Type B pancreatic cell (in vitro differentiated cells): ENCODE data around the gene MYCBP2. TPM values are rescaled to one million over a fixed set of nuclear protein-coding genes. Genes with fewer than 3 reads are reported as not detected.

ENCODE experiments used
- DNase-seq: peaks from one replicate; pipeline ENCODE4 v3.0.0; 2021; ENCODE audit warnings: mixed read lengths; ENCODE audit not compliant: unreplicated experiment; ENCODE audit errors: extremely low spot score
- H3K27ac Mint-ChIP-seq: 2 replicates; pipeline ENCODE4 v1.8.0; 2021; ENCODE audit warnings: mild to moderate bottlenecking, mixed read lengths
- H3K27me3 Mint-ChIP-seq: 2 replicates; pipeline ENCODE4 v1.8.0; 2021; ENCODE audit warnings: mixed read lengths
- H3K36me3 Mint-ChIP-seq: 2 replicates; pipeline ENCODE4 v1.8.0; 2021; ENCODE audit warnings: mixed read lengths
- H3K4me1 Mint-ChIP-seq: one replicate; pipeline ENCODE4 v1.8.0; 2021; ENCODE audit warnings: mixed read lengths; ENCODE audit not compliant: unreplicated experiment
- H3K4me3 Mint-ChIP-seq: 2 replicates; pipeline ENCODE4 v1.8.0; 2021; ENCODE audit warnings: mild to moderate bottlenecking, mixed read lengths
- H3K9me3 Mint-ChIP-seq: 2 replicates; pipeline ENCODE4 v1.8.0; 2021; ENCODE audit warnings: mixed read lengths
- total RNA-seq: library from RNA; stranded (reverse); gene quantifications from 2 replicates; pipeline ENCODE4 v1.2.1, GENCODE V29; 2021; ENCODE audit warnings: low replicate concordance
- TF ChIP-seq, protein P1 (sequence below): fragments of 200-600 bp; sonication (generic); conservative IDR thresholded peaks from 2 replicates; pipeline ENCODE4 v1.5.0; 2021; ENCODE audit warnings: antibody characterized with exemption, mild to moderate bottlenecking

Gene MYCBP2
- total RNA-seq, 1 donor from 2014 or later, result 71.7 TPM

DNA sequence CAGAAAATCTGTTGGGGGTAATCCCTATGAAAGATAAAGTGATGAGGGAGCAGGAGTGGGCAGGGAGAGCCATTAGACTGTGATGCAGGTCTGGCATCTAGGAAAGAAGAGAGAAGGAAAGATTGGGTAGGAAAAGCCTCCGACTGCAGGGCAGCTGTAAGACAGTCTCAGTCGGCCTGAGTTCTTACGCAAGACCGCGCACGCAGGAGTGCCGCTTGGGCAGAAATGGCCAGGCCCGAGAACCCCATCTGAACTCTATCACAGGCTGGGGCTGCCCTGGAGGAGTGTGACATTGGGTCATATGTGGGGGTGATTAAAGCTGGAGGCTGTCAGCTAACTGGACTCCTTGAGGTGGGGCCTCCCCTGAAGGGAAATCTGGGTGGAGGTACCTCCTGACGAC, 286.1 kb downstream of the MYCBP2 start:
- no peaks in the 10 kb centered on the region for H3K9me3 Mint-ChIP-seq
- no peak for DNase-seq
- H3K36me3 Mint-ChIP-seq, result peaks cover 9% of the 10 kb centered on the region
- H3K4me1 Mint-ChIP-seq, result peaks cover 14% of the 10 kb centered on the region
- no peak overlapping the region for H3K4me3 Mint-ChIP-seq
- no peaks in the 10 kb centered on the region for H3K27me3 Mint-ChIP-seq
- no peak overlapping the region for H3K27ac Mint-ChIP-seq
- TF ChIP-seq, protein P1, sequence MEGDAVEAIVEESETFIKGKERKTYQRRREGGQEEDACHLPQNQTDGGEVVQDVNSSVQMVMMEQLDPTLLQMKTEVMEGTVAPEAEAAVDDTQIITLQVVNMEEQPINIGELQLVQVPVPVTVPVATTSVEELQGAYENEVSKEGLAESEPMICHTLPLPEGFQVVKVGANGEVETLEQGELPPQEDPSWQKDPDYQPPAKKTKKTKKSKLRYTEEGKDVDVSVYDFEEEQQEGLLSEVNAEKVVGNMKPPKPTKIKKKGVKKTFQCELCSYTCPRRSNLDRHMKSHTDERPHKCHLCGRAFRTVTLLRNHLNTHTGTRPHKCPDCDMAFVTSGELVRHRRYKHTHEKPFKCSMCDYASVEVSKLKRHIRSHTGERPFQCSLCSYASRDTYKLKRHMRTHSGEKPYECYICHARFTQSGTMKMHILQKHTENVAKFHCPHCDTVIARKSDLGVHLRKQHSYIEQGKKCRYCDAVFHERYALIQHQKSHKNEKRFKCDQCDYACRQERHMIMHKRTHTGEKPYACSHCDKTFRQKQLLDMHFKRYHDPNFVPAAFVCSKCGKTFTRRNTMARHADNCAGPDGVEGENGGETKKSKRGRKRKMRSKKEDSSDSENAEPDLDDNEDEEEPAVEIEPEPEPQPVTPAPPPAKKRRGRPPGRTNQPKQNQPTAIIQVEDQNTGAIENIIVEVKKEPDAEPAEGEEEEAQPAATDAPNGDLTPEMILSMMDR, result no peak

DNA sequence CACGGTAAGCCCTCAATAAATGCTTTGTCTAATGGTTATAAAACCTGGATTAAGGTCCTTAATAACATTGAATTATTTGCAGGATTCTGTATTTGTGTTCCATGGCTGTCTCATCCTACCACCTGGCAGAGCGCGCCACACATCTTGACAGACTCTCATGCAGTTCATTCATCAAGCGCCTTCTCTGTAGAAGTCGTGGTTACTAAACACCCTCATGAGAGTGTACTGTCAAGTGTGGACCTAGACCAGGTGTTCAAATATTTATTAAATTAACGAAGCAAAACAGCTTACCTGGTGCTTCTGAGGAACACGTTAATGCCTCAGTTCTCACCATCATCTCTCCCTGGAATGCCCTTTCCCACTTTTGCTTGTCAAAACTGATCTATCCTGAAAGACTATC, 286.8 kb downstream of the MYCBP2 start:
- H3K4me3 Mint-ChIP-seq, result no peak overlapping the region

DNA sequence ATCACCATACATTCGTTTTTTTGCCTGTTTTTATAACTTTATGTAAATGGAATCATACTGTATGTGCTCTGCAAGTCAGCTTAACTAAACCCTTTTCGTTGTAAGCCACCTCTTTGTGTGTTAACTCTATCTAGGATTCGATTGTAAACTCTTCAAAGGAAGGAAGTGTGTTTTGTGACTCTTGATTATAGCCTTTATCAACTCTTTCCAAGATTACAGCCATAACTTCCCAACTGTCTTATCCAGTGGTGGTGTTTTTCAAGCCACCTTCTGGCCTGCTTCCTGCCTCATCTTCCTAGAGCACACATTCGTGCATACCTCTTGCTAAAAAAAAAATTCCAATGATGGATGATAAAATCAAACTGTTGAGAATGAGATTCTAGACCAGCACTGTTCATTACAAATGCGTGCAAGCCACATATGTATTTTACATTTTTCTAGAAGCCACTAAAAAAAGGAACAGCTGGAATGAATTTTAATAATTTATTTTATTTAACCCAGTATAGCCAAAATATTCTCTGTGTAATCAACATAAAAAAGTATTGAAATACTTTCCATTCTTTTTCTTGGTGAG, 287.9 kb downstream of the MYCBP2 start:
- no peak for DNase-seq
- H3K4me3 Mint-ChIP-seq, result no peak overlapping the region
- no peaks in the 10 kb centered on the region for H3K27me3 Mint-ChIP-seq
- H3K27ac Mint-ChIP-seq, result no peak overlapping the region
- H3K4me1 Mint-ChIP-seq, result peaks cover 14% of the 10 kb centered on the region
- H3K36me3 Mint-ChIP-seq, result peaks cover 9% of the 10 kb centered on the region
- TF ChIP-seq, protein P1, result no peak
- no peaks in the 10 kb centered on the region for H3K9me3 Mint-ChIP-seq

More for the DNA sequence above, 286.8 kb downstream of the MYCBP2 start:
- no peak overlapping the region for H3K27ac Mint-ChIP-seq
- H3K9me3 Mint-ChIP-seq, result no peaks in the 10 kb centered on the region
- H3K4me1 Mint-ChIP-seq, result peaks cover 14% of the 10 kb centered on the region
- TF ChIP-seq, protein P1, result no peak
- DNase-seq, result no peak
- no peaks in the 10 kb centered on the region for H3K27me3 Mint-ChIP-seq
- peaks cover 9% of the 10 kb centered on the region for H3K36me3 Mint-ChIP-seq

DNA sequence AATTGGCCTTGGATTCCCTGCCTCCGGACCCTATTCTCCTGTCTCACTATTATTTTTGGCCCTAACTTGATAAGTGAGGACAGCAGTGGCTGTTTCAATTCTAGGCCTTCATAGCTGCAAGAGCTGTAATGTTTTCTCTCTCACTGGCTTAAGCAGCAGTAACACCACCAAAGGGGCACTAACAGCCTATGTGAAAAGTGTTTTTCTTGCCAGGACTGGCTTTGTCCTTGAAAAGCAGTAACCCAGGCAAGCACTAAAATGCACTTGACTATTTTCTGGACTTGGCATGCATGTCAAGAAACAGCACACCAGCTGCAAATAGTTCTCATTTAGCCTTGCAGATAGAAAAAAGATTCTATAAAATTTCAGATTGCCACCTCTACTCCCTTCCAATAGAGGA, 290.6 kb downstream of the MYCBP2 start:
- TF ChIP-seq, protein P1, result no peak
- H3K4me3 Mint-ChIP-seq, result no peak overlapping the region
- H3K27ac Mint-ChIP-seq, result no peak overlapping the region
- no peaks in the 10 kb centered on the region for H3K36me3 Mint-ChIP-seq
- no peaks in the 10 kb centered on the region for H3K9me3 Mint-ChIP-seq
- peaks cover 5% of the 10 kb centered on the region for H3K4me1 Mint-ChIP-seq
- no peaks in the 10 kb centered on the region for H3K27me3 Mint-ChIP-seq
- DNase-seq, result no peak

DNA sequence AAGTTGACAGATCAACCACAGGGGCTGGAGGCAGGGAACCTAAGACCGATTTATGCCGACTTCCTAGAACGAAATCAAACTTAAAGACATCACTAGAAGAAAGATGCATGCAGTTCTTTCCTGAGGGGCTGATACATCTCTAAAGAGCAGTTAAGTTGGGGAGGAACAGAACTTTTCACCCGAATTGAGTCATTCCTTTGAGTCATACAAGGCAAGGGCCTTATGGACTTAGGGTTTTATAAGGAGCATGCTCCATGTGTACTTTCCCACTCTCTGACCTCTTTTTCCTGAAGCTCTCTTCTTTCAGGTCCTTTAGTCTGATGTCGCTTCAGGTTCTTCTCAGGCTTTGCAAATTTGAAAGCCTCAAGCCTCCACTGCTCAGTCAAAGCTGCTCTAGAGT, 292.0 kb downstream of the MYCBP2 start:
- DNase-seq, result no peak
- TF ChIP-seq, protein P1, result no peak
- Mint-ChIP-seq H3K9me3 (no peaks in the 10 kb centered on the region), H3K27ac (no peak overlapping the region), H3K4me1 (no peaks in the 10 kb centered on the region), H3K36me3 (no peaks in the 10 kb centered on the region), H3K27me3 (no peaks in the 10 kb centered on the region), H3K4me3 (no peak overlapping the region)
